ENCODE measurements around the gene DNAH3. TPM values are rescaled to one million over a fixed set of nuclear protein-coding genes. Genes with fewer than 3 reads are reported as not detected.
A peak's percentile ranks its signal among the peaks of the same experiment; 100 is the strongest.
"Not testable (repeated sequence)": the region's sequence is repeated elsewhere in the genome, so short reads cannot be mapped to it uniquely, and the experiment has no call there.

Gene DNAH3
- total RNA-seq, 1 experiment from 2014 or later = 0.57 TPM

GRCh38 chr16:21056396-21056795 is 94.2 kb downstream of the DNAH3 start (continued):
- TF ChIP-seq, protein P1, sequence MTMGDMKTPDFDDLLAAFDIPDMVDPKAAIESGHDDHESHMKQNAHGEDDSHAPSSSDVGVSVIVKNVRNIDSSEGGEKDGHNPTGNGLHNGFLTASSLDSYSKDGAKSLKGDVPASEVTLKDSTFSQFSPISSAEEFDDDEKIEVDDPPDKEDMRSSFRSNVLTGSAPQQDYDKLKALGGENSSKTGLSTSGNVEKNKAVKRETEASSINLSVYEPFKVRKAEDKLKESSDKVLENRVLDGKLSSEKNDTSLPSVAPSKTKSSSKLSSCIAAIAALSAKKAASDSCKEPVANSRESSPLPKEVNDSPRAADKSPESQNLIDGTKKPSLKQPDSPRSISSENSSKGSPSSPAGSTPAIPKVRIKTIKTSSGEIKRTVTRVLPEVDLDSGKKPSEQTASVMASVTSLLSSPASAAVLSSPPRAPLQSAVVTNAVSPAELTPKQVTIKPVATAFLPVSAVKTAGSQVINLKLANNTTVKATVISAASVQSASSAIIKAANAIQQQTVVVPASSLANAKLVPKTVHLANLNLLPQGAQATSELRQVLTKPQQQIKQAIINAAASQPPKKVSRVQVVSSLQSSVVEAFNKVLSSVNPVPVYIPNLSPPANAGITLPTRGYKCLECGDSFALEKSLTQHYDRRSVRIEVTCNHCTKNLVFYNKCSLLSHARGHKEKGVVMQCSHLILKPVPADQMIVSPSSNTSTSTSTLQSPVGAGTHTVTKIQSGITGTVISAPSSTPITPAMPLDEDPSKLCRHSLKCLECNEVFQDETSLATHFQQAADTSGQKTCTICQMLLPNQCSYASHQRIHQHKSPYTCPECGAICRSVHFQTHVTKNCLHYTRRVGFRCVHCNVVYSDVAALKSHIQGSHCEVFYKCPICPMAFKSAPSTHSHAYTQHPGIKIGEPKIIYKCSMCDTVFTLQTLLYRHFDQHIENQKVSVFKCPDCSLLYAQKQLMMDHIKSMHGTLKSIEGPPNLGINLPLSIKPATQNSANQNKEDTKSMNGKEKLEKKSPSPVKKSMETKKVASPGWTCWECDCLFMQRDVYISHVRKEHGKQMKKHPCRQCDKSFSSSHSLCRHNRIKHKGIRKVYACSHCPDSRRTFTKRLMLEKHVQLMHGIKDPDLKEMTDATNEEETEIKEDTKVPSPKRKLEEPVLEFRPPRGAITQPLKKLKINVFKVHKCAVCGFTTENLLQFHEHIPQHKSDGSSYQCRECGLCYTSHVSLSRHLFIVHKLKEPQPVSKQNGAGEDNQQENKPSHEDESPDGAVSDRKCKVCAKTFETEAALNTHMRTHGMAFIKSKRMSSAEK (CRISPR knock-in tag; IDR thresholded peaks at IDR 0.05; ENCODE audit: borderline replicate concordance) = no peak
- TF ChIP-seq, protein P2, sequence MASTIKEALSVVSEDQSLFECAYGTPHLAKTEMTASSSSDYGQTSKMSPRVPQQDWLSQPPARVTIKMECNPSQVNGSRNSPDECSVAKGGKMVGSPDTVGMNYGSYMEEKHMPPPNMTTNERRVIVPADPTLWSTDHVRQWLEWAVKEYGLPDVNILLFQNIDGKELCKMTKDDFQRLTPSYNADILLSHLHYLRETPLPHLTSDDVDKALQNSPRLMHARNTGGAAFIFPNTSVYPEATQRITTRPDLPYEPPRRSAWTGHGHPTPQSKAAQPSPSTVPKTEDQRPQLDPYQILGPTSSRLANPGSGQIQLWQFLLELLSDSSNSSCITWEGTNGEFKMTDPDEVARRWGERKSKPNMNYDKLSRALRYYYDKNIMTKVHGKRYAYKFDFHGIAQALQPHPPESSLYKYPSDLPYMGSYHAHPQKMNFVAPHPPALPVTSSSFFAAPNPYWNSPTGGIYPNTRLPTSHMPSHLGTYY (CRISPR knock-in tag; IDR thresholded peaks at IDR 0.05) = no peak
- no peak for TF ChIP-seq KAT7 (CRISPR knock-in tag; IDR thresholded peaks at IDR 0.05; ENCODE audit: borderline replicate concordance)
- TF ChIP-seq PRRX2 (CRISPR knock-in tag; IDR thresholded peaks at IDR 0.05) = no peak
- TF ChIP-seq ZBTB21 (CRISPR knock-in tag; IDR thresholded peaks at IDR 0.05; ENCODE audit: borderline replicate concordance) = no peak

DNA sequence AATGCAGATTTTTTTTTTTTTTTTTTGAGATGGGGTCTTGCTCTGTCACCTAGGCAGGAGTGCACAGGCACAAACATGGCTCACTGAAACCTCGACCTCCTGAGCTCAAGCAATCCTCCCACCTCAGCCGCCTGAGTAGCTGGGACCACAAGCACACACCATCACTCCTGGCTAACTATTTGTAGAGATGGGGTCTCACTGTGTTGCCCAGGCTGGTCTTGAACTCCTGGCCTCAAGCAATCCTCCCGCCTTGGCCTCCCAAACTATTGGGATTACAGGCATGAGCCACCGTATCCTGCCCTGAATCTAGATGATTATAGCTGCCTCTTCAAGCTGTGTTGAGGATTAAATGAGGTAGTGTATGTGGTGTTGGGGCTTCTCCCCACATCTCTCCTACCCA is 94.9 kb downstream of the DNAH3 start:
- H3K4me3 Mint-ChIP-seq; H3K9me3 Mint-ChIP-seq; CTCF ChIA-PET; H3K27me3 Mint-ChIP-seq (ENCODE audit: low read depth); H3K36me3 Mint-ChIP-seq; ATAC-seq; H3K27ac Mint-ChIP-seq; H3K4me1 Mint-ChIP-seq; DNase-seq (ENCODE audit: low spot score): not testable (repeated sequence)
- POLR2A ChIA-PET = interaction anchor here (0.7 kb wide), 1 partner anchor 13 kb away, joined by 3 read pairs; no protein-coding TSS in a partner anchor
- peak; percentile 72; the same call in 1 of the 2 replicates for TF ChIP-seq ZNF121 (CRISPR knock-in tag; IDR thresholded peaks at IDR 0.05)

GRCh38 chr16:21053590-21053989 is 97.1 kb downstream of the DNAH3 start:
- ATAC-seq = no peak
- CTCF ChIA-PET = interaction anchor here (1.0 kb wide), 1 partner anchor 52 kb away, joined by 3 read pairs; no protein-coding TSS in a partner anchor

GRCh38 chr16:21048091-21048912 is 102.3 kb downstream of the DNAH3 start:
- ATAC-seq; H3K27me3 Mint-ChIP-seq (ENCODE audit: low read depth); H3K9me3 Mint-ChIP-seq; H3K36me3 Mint-ChIP-seq; POLR2A ChIA-PET; H3K4me1 Mint-ChIP-seq: not testable (repeated sequence)
- TF ChIP-seq FOXK1 (CRISPR knock-in tag; IDR thresholded peaks at IDR 0.05) (peak; percentile 69), MAX (CRISPR knock-in tag; IDR thresholded peaks at IDR 0.05) (0 out of 2 replicates have a peak, but pooled peaks have one; percentile 25)
- TF ChIP-seq, protein P3, sequence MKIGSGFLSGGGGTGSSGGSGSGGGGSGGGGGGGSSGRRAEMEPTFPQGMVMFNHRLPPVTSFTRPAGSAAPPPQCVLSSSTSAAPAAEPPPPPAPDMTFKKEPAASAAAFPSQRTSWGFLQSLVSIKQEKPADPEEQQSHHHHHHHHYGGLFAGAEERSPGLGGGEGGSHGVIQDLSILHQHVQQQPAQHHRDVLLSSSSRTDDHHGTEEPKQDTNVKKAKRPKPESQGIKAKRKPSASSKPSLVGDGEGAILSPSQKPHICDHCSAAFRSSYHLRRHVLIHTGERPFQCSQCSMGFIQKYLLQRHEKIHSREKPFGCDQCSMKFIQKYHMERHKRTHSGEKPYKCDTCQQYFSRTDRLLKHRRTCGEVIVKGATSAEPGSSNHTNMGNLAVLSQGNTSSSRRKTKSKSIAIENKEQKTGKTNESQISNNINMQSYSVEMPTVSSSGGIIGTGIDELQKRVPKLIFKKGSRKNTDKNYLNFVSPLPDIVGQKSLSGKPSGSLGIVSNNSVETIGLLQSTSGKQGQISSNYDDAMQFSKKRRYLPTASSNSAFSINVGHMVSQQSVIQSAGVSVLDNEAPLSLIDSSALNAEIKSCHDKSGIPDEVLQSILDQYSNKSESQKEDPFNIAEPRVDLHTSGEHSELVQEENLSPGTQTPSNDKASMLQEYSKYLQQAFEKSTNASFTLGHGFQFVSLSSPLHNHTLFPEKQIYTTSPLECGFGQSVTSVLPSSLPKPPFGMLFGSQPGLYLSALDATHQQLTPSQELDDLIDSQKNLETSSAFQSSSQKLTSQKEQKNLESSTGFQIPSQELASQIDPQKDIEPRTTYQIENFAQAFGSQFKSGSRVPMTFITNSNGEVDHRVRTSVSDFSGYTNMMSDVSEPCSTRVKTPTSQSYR (CRISPR knock-in tag; IDR thresholded peaks at IDR 0.05) = peak; percentile 63; the same call in 1 of the 2 replicates
- H3K4me3 Mint-ChIP-seq = peak overlapping the region; percentile 54
- peak; percentile 75 for DNase-seq (ENCODE audit: low spot score)
- H3K27ac Mint-ChIP-seq = peak overlapping the region; percentile 70
- CTCF ChIA-PET = interaction anchor here (0.7 to 1.6 kb wide), 3 partner anchors 9 to 198 kb away, joined by 3 to 5 read pairs (median 3); no protein-coding TSS in a partner anchor

More at GRCh38 chr16:21053590-21053989, 97.1 kb downstream of the DNAH3 start:
- Mint-ChIP-seq H3K36me3 (0 out of 2 replicates have a peak, but pooled peaks cover under 1% of the 10 kb centered on the region), H3K4me1 (peaks cover under 1% of the 10 kb centered on the region; the same call in 1 of the 2 replicates), H3K27ac (no peak overlapping the region), H3K9me3 (peaks cover 9% of the 10 kb centered on the region), H3K27me3 (ENCODE audit: low read depth) (no peaks in the 10 kb centered on the region), H3K4me3 (no peak overlapping the region)
- TF ChIP-seq ETV6 (CRISPR knock-in tag; IDR thresholded peaks at IDR 0.05) = no peak
- TF ChIP-seq PRRX2 (CRISPR knock-in tag; IDR thresholded peaks at IDR 0.05) = no peak
- no peak for TF ChIP-seq ZNF396 (CRISPR knock-in tag; IDR thresholded peaks at IDR 0.05; ENCODE audit: borderline replicate concordance)
- no peak for TF ChIP-seq ZNF263 (CRISPR knock-in tag; IDR thresholded peaks at IDR 0.05; ENCODE audit: low read depth)
- POLR2A ChIA-PET = interaction anchor here (0.6 kb wide), 1 partner anchor 587 kb away, joined by 3 read pairs; no protein-coding TSS in a partner anchor
- DNase-seq (ENCODE audit: low spot score) = no peak
